K562 (cell line): ENCODE data around the gene RERE. TPM values are rescaled to one million over a fixed set of nuclear protein-coding genes. Genes with fewer than 3 reads are reported as not detected.

Experiments
- ATAC-seq: fragments of 200-7000 bp; cut with Tn5 transposase; 3 replicates; pipeline ENCODE4 v1.9.1; 2020; ENCODE audit warnings: moderate library complexity
- BruUV-seq: library from RNA; stranded (reverse); fragments of 400-500 nt; replicated peaks from 2 replicates; lab custom pipeline; 2021; lab: Mats Ljungman, UMichigan
- CTCF ChIA-PET: fragments of 300-600 bp; formaldehyde crosslinking; extraction: SDS; loops from one replicate; lab custom pipeline; 2021; ENCODE audit warnings: low intra/inter-chr PET ratio; lab: Yijun Ruan, JAX
- POLR2A ChIA-PET: fragments of 300-600, 350-650 bp; sonication (Branson Sonifier 250); formaldehyde crosslinking; extraction: SDS; loops from one replicate; lab custom pipeline; 2021; ENCODE audit warnings: antibody characterized with exemption, inconsistent platforms; lab: Yijun Ruan, JAX
- DNase-seq, 4 experiments: peaks; one replicate each; pipeline versions ENCODE4 v3.0.0 to v3.0.0-alpha.2; 2011 to 2018; ENCODE audit warnings: low spot score in 3 of 4, mixed read lengths in 3 of 4; ENCODE audit errors: extremely low read depth in 1 of 4
- FAIRE-seq: peaks from 2 replicates; lab custom pipeline; 2011; peaks lifted over from hg19 to GRCh38; lab: Jason Lieb, UNC
- H2AFZ ChIP-seq: 2 replicates; pipeline ENCODE4 v1.6.0; 2011; ENCODE audit warnings: low read depth, low read length, control low read depth, inconsistent platforms
- H3K27ac ChIP-seq: fragments of 200-600 bp; 3 replicates; pipeline ENCODE4 v1.8.0; 2011; ENCODE audit warnings: low read depth, mild to moderate bottlenecking, control low read depth, inconsistent platforms, low read length, moderate library complexity, mixed read lengths; ENCODE audit errors: extremely low read depth
- H3K27me3 ChIP-seq, 2 experiments: fragments of 300-600 bp in 1 of 2; 2 replicates in 1 of 2; 3 replicates in 1 of 2; pipeline versions ENCODE4 v1.6.0 to v1.8.0; 2011; ENCODE audit warnings: inconsistent platforms in 2 of 2, low read length in 2 of 2, mild to moderate bottlenecking in 1 of 2, mixed read lengths in 1 of 2, moderate library complexity in 1 of 2; ENCODE audit not compliant: control insufficient read depth in 2 of 2, insufficient read depth in 2 of 2
- H3K36me3 ChIP-seq: fragments of 300-600 bp; 3 replicates; pipeline ENCODE4 v1.8.0; 2011; ENCODE audit warnings: mild to moderate bottlenecking, low read length, inconsistent platforms; ENCODE audit not compliant: control insufficient read depth, insufficient read depth
- H3K4me1 ChIP-seq, 2 experiments: fragments of 200-600 bp in 1 of 2; replicated peaks in 1 of 2; 2 replicates in 1 of 2; 3 replicates in 1 of 2; pipeline versions ENCODE4 v1.5.1 to v1.8.0; 2011; ENCODE audit warnings: inconsistent platforms in 2 of 2, low read length in 2 of 2, mild to moderate bottlenecking in 1 of 2, mixed read lengths in 1 of 2, moderate library complexity in 1 of 2; ENCODE audit not compliant: control insufficient read depth in 2 of 2, insufficient read depth in 2 of 2
- H3K4me2 ChIP-seq: 2 replicates; pipeline ENCODE4 v1.6.1; 2011; ENCODE audit warnings: low read length, control low read depth, inconsistent platforms, mixed read lengths; ENCODE audit not compliant: insufficient read depth
- H3K4me3 ChIP-seq: fragments of 200-600 bp; sonication (generic), shearing (Covaris generic); 2 replicates; pipeline ENCODE4 v1.5.1; 2016; ENCODE audit warnings: control low read depth, inconsistent platforms
- H3K79me2 ChIP-seq: fragments of 200-600 bp; 3 replicates; pipeline ENCODE4 v1.8.0; 2011; ENCODE audit warnings: low read length, inconsistent platforms; ENCODE audit not compliant: control insufficient read depth, insufficient read depth
- H3K9ac ChIP-seq, 2 experiments: 2 replicates each; pipeline versions ENCODE4 v1.6.0 to v1.6.1; 2011; ENCODE audit warnings: low read depth in 2 of 2, low read length in 2 of 2, control low read depth in 1 of 2, inconsistent platforms in 1 of 2, mild to moderate bottlenecking in 1 of 2, mixed read lengths in 1 of 2; ENCODE audit not compliant: insufficient read depth in 1 of 2
- H3K9me1 ChIP-seq: one replicate; pipeline ENCODE4 v1.6.0; 2011; ENCODE audit warnings: inconsistent platforms, mild to moderate bottlenecking, low read length, moderate library complexity; ENCODE audit not compliant: control insufficient read depth, insufficient read depth
- H3K9me3 ChIP-seq: replicated peaks from 2 replicates; pipeline ENCODE4 v1.5.1; 2011; ENCODE audit warnings: low read depth, low read length, inconsistent platforms; ENCODE audit not compliant: control insufficient read depth, insufficient read depth
- H4K20me1 ChIP-seq: replicated peaks from 2 replicates; pipeline ENCODE4 v1.6.1; 2011; ENCODE audit warnings: low read length, inconsistent platforms, mixed read lengths; ENCODE audit not compliant: control insufficient read depth, insufficient read depth
- ATF6 ChIP-seq: sonication (generic); formaldehyde crosslinking; IDR thresholded peaks from 2 replicates; pipeline ENCODE4 v1.4.0; 2020; ENCODE audit warnings: mild to moderate bottlenecking, missing genetic modification reagents
- BCL6 ChIP-seq: fragments of 250-450 bp; sonication (Bioruptor Pico); IDR thresholded peaks from 2 replicates; pipeline ENCODE4 v1.4.0; 2020
- BHLHE40 ChIP-seq: IDR thresholded peaks from 2 replicates; pipeline ENCODE4 v1.6.1; 2011; ENCODE audit warnings: low read length, improper control_type of control experiment
- CC2D1A ChIP-seq: fragments of 450-650 bp; IDR thresholded peaks from 2 replicates; pipeline ENCODE4 v1.6.1; 2017; ENCODE audit warnings: mild to moderate bottlenecking
- DPF2 ChIP-seq: fragments of 450-650 bp; IDR thresholded peaks from 2 replicates; pipeline ENCODE4 v1.6.1; 2016
- ELF4 ChIP-seq: fragments of 450-650 bp; formaldehyde crosslinking; IDR thresholded peaks from 2 replicates; pipeline ENCODE4 v1.4.0; 2022; ENCODE audit warnings: missing genetic modification characterization
- MAFF ChIP-seq: IDR thresholded peaks from 2 replicates; pipeline ENCODE4 v1.6.1; 2012; ENCODE audit warnings: low read length, improper control_type of control experiment
- NFXL1 ChIP-seq: fragments of 450-650 bp; formaldehyde crosslinking; IDR thresholded peaks from 2 replicates; pipeline ENCODE4 v1.4.0; 2021; ENCODE audit warnings: mild to moderate bottlenecking
- NRF1 ChIP-seq, 2 experiments: fragments of 450-650 bp; IDR thresholded peaks in 1 of 2; conservative IDR thresholded peaks in 1 of 2; 2 replicates each; pipeline ENCODE4 v1.6.1; 2014; ENCODE audit warnings: mild to moderate bottlenecking in 2 of 2
- PYGO2 ChIP-seq: fragments of 450-650 bp; IDR thresholded peaks from 2 replicates; pipeline ENCODE4 v1.6.1; 2016; ENCODE audit warnings: mild to moderate bottlenecking, missing genetic modification characterization, moderate library complexity, missing compliant biosample characterization
- SOX6 ChIP-seq: fragments of 450-650 bp; IDR thresholded peaks from 2 replicates; pipeline ENCODE4 v1.6.1; 2014; ENCODE audit warnings: mild to moderate bottlenecking
- STAT6 ChIP-seq: sonication (generic); formaldehyde crosslinking; IDR thresholded peaks from 2 replicates; pipeline ENCODE4 v1.8.1; 2023; ENCODE audit warnings: mild to moderate bottlenecking, missing genetic modification reagents
- TEAD4 ChIP-seq, 2 experiments: sonication (generic) in 1 of 2; formaldehyde crosslinking in 1 of 2; IDR thresholded peaks; 2 replicates each; pipeline versions ENCODE4 v1.6.1 to v1.8.0; 2012 to 2022; ENCODE audit warnings: borderline replicate concordance in 1 of 2, inconsistent platforms in 1 of 2, low read length in 1 of 2, mild to moderate bottlenecking in 1 of 2, missing genetic modification reagents in 1 of 2
- ZBTB9 ChIP-seq: fragments of 450-650 bp; formaldehyde crosslinking; IDR thresholded peaks from 2 replicates; pipeline ENCODE4 v1.4.0; 2020; ENCODE audit warnings: mild to moderate bottlenecking, moderate library complexity
- ZFX ChIP-seq: sonication (generic); formaldehyde crosslinking; IDR thresholded peaks from 2 replicates; pipeline ENCODE4 v1.8.0; 2022; ENCODE audit warnings: mild to moderate bottlenecking, missing genetic modification reagents, moderate library complexity
- ZKSCAN3 ChIP-seq: fragments of 250-450 bp; sonication (Bioruptor Pico); IDR thresholded peaks from 2 replicates; pipeline ENCODE4 v1.4.0; 2020
- ZNF316 ChIP-seq: fragments of 450-650 bp; IDR thresholded peaks from 2 replicates; pipeline ENCODE4 v1.6.1; 2016
- WGBS: fragments of 100-300 bp; shearing (Covaris generic); methylation state at CpG from one replicate; pipeline ENCODE4 v1.1.6; 2016; ENCODE audit warnings: low coverage, mixed read lengths; ENCODE audit not compliant: insufficient coverage; ENCODE audit errors: missing lambda C conversion rate; 5-methylcytosine and 5-hydroxymethylcytosine counted together
- in situ Hi-C: fragments of 300-500 bp; cut with MboI; formaldehyde crosslinking; loops from 4 replicates; pipeline ENCODE4 v1.15.0; 2018; ENCODE audit warnings: inconsistent platforms, mixed read lengths
- intact Hi-C: fragments of 100-400 bp; cut with micrococcal nuclease; formaldehyde crosslinking; loops from 2 replicates; pipeline ENCODE4 v1.14.2; 2022
- polyA plus RNA-seq, 8 experiments: library from polyadenylated mRNA; depleted of rRNA in 4 of 8; stranded (reverse) in 5 of 8; unstranded in 3 of 8; fragments of >200 nt; fragmentation: Nextera tagmentation in 2 of 8; fragmentation: Illumina TruSeq in 1 of 8; extraction: Ambion mirVana in 2 of 8; extraction: Trizol in 1 of 8; gene quantifications; 2 replicates each; pipeline versions ENCODE4 v1.2.1 to v1.2.3, GENCODE V29; 2011 to 2014; ENCODE audit warnings: inconsistent platforms in 1 of 8, missing spikeins in 1 of 8
- total RNA-seq, 7 experiments: library from RNA; depleted of rRNA in 6 of 7; stranded (reverse); fragments of >200 nt in 6 of 7; fragmentation: Illumina TruSeq in 2 of 7; extraction: Trizol in 2 of 7; gene quantifications; 2 replicates each; pipeline versions ENCODE4 v1.2.1 to v1.2.3, GENCODE V29; 2011 to 2021; ENCODE audit warnings: low replicate concordance in 1 of 7

The RERE gene
- total and polyA plus RNA-seq, 9 of the 15 experiments (the other 6 are each of a cell fraction or from before 2014, with no cell fraction given) = 3.0 to 51.5 (median 13.4) TPM

- Histone ChIP-seq H3K9me1 (no peaks in the 10 kb centered on the region), H3K27me3 (no peaks in the 10 kb centered on the region), H3K9ac (peak overlapping the region; percentile 69 to 94), H3K4me1 (peaks cover 17 to 24% of the 10 kb centered on the region in 2 experiments), H3K27ac (peak overlapping the region; percentile 71), H3K9me3 (no peaks in the 10 kb centered on the region), H3K79me2 (peaks cover 21% of the 10 kb centered on the region), H4K20me1 (0 out of 2 replicates have a peak, but pooled peaks cover 10% of the 10 kb centered on the region), H3K4me2 (peak overlapping the region; percentile 71), H3K36me3 (peaks cover 36% of the 10 kb centered on the region), H2AFZ (peak overlapping the region; percentile 66), H3K4me3 (peak overlapping the region; percentile 66)
- FAIRE-seq (peak; percentile 67), DNase-seq (peak; percentile 27 to 57 (median 44)), ATAC-seq (peak; percentile 64)
- no TSS peak for BruUV-seq
- POLR2A ChIA-PET = interaction anchor here (0.5 to 2.9 kb wide), 6 partner anchors 12 to 456 kb away, joined by 3 to 13 read pairs (median 4); partner anchors contain the start of gene ENO1
- intact Hi-C loops (loop anchor here (10.0 kb wide), 1 partner anchor 282 kb away; no protein-coding TSS in a partner anchor), in situ Hi-C loops (no loop called here)
- CTCF ChIA-PET = no interaction called here
- 5% methylated on average over 19 of the region's 19 CpGs for WGBS
- TF ChIP-seq ZKSCAN3 (CRISPR knock-in tag) (no peak), TEAD4 (IDR thresholded peaks at IDR 0.05; ENCODE audit: low read length) (0 out of 2 replicates have a peak, but pooled peaks have one; percentile 5), TEAD4 (CRISPR knock-in tag; IDR thresholded peaks at IDR 0.05; ENCODE audit: borderline replicate concordance) (no peak), DPF2 (peak; percentile 39; the same call in 1 of the 2 replicates), BHLHE40 (no peak), NFXL1 (CRISPR knock-in tag) (no peak), SOX6 (0 out of 2 replicates have a peak, but pooled peaks have one; percentile 25), ZNF316 (peak; percentile 78), PYGO2 (tag) (no peak), ZBTB9 (CRISPR knock-in tag) (no peak), ZFX (CRISPR knock-in tag) (peak; percentile 42), MAFF (peak; percentile 21; the same call in 1 of the 2 replicates), ATF6 (no peak), ELF4 (no peak), STAT6 (no peak), NRF1 (conservative IDR thresholded peaks at IDR 0.05 in 1 of 2, IDR thresholded peaks at IDR 0.05 in 1 of 2) (0 out of 4 replicates have a peak, but pooled peaks of 1 of the 2 experiments have one; percentile 8), BCL6 (CRISPR knock-in tag) (no peak), CC2D1A (no peak)
Measured at GRCh38 chr1:8422510-8423268, 394.8 kb downstream of the RERE start.
